Endodermal cell (in vitro differentiated cells): ENCODE measurements around the gene GNAT2. TPM values are rescaled to one million over a fixed set of nuclear protein-coding genes. Genes with fewer than 3 reads are reported as not detected.

Source experiments
- DNase-seq: peaks from one replicate; pipeline ENCODE4 v3.0.0-alpha.2; 2017
- H3K27ac ChIP-seq: 2 replicates; pipeline ENCODE4 v1.5.1; 2013; ENCODE audit warnings: mild to moderate bottlenecking, low read depth, low read length, moderate library complexity
- H3K27me3 ChIP-seq: 2 replicates; pipeline ENCODE4 v1.6.1; 2013; ENCODE audit warnings: mild to moderate bottlenecking, low read length, moderate library complexity; ENCODE audit not compliant: insufficient read depth, control insufficient read depth, poor library complexity, severe bottlenecking
- H3K36me3 ChIP-seq: 2 replicates; pipeline ENCODE4 v1.7.0; 2013; ENCODE audit warnings: mild to moderate bottlenecking, low read length, moderate library complexity; ENCODE audit not compliant: control insufficient read depth, insufficient read depth
- H3K4me1 ChIP-seq: one replicate; pipeline ENCODE4 v1.7.0; 2013; ENCODE audit warnings: low read length; ENCODE audit not compliant: control insufficient read depth, insufficient read depth
- H3K4me3 ChIP-seq: 2 replicates; pipeline ENCODE4 v1.5.1; 2013; ENCODE audit warnings: mild to moderate bottlenecking, low read length, moderate library complexity
- H3K9ac ChIP-seq: 2 replicates; pipeline ENCODE4 v1.6.1; 2013; ENCODE audit warnings: mild to moderate bottlenecking, low read length, moderate library complexity; ENCODE audit not compliant: poor library complexity, severe bottlenecking; ENCODE audit errors: extremely low read depth
- H3K9me3 ChIP-seq: 2 replicates; pipeline ENCODE4 v1.6.1; 2013; ENCODE audit warnings: mild to moderate bottlenecking, low read length, moderate library complexity; ENCODE audit not compliant: control insufficient read depth
- H3K27ac Mint-ChIP-seq: 2 replicates; pipeline ENCODE4 v1.8.0; 2020; ENCODE audit warnings: mixed read lengths
- H3K27me3 Mint-ChIP-seq: 2 replicates; pipeline ENCODE4 v1.8.0; 2021; ENCODE audit warnings: mild to moderate bottlenecking, mixed read lengths; ENCODE audit not compliant: insufficient read depth
- H3K36me3 Mint-ChIP-seq: 2 replicates; pipeline ENCODE4 v1.8.0; 2020; ENCODE audit warnings: low read depth, mixed read lengths
- H3K4me1 Mint-ChIP-seq: 2 replicates; pipeline ENCODE4 v1.8.0; 2020; ENCODE audit warnings: mixed read lengths
- H3K4me3 Mint-ChIP-seq: 2 replicates; pipeline ENCODE4 v1.8.0; 2020; ENCODE audit warnings: mild to moderate bottlenecking, moderate library complexity, mixed read lengths
- H3K9me3 Mint-ChIP-seq: 2 replicates; pipeline ENCODE4 v1.8.0; 2020; ENCODE audit warnings: mild to moderate bottlenecking, mixed read lengths
- CTCF ChIP-seq: fragments of 200-600 bp; sonication (generic); conservative IDR thresholded peaks from 2 replicates; pipeline ENCODE4 v1.5.0; 2021; ENCODE audit warnings: antibody characterized with exemption, mild to moderate bottlenecking
- WGBS, 2 experiments: methylation state at CpG; one replicate each; pipeline versions ENCODE4 v1.1.5 to v1.1.7; 2013; ENCODE audit warnings: missing lambda C conversion rate in 2 of 2, mixed read lengths in 1 of 2; ENCODE audit not compliant: insufficient coverage in 1 of 2, insufficient read length in 1 of 2; 5-methylcytosine and 5-hydroxymethylcytosine counted together
- total RNA-seq, 2 donors: library from RNA; stranded (reverse); fragmentation: NEBNext Ultra II Directional in 1 of 2; extraction: Animal tissue kit (Norgen Biotek cat#: 25700) in 1 of 2; gene quantifications; 2 replicates in 1 of 2; 3 replicates in 1 of 2; pipeline ENCODE4 v1.2.1, GENCODE V29; 2021

Gene GNAT2
- total RNA-seq, 2 donors from 2014 or later = not detected

GRCh38 chr1:109657395-109657794 is 38.0 kb upstream of the GNAT2 start:
- Histone ChIP-seq H3K4me3 (no peak overlapping the region), H3K27me3 (peaks cover 22% of the 10 kb centered on the region), H3K9ac (no peak overlapping the region), H3K9me3 (no peaks in the 10 kb centered on the region), H3K36me3 (no peaks in the 10 kb centered on the region), H3K27ac (no peak overlapping the region), H3K4me1 (no peaks in the 10 kb centered on the region)
- H3K4me1 Mint-ChIP-seq = peaks cover 3% of the 10 kb centered on the region
- TF ChIP-seq CTCF = no peak
- peaks cover 10% of the 10 kb centered on the region for H3K36me3 Mint-ChIP-seq
- no peaks in the 10 kb centered on the region for H3K9me3 Mint-ChIP-seq
- H3K27ac Mint-ChIP-seq = no peak overlapping the region
- H3K4me3 Mint-ChIP-seq = no peak overlapping the region
- peaks cover 23% of the 10 kb centered on the region for H3K27me3 Mint-ChIP-seq
- no peak for DNase-seq
- WGBS, 2 experiments = 90% methylated on average over 4 of the region's 4 CpGs; no CpG with 5 or more reads in 1 of the 2 experiments

GRCh38 chr1:109655615-109656519 is 36.5 kb upstream of the GNAT2 start, which contains the start of gene GSTM4:
Gene GSTM4 (plus strand): TSS chr1:109656099. CDS start chr1:109656390, 291 bp downstream.
- H3K9me3 Mint-ChIP-seq = no peaks in the 10 kb centered on the region
- Histone ChIP-seq H3K4me3 (peak within 1 kb of the TSS; percentile 84), H3K27me3 (peaks cover 38% of the 10 kb centered on the region), H3K27ac (no peak within 1 kb of the TSS), H3K36me3 (no peaks in the 10 kb centered on the region), H3K9me3 (no peaks in the 10 kb centered on the region), H3K9ac (peak within 1 kb of the TSS; percentile 45), H3K4me1 (no peaks in the 10 kb centered on the region)
- H3K27ac Mint-ChIP-seq = peak within 1 kb of the TSS; percentile 94
- TF ChIP-seq CTCF = no peak
- peaks cover 37% of the 10 kb centered on the region for H3K27me3 Mint-ChIP-seq
- WGBS, 2 experiments = 4 to 6% methylated on average over 42 to 54 of the region's 54 CpGs
- peaks cover 10% of the 10 kb centered on the region for H3K36me3 Mint-ChIP-seq
- peaks cover 3% of the 10 kb centered on the region for H3K4me1 Mint-ChIP-seq
- peak within 1 kb of the TSS; percentile 85 for H3K4me3 Mint-ChIP-seq
- DNase-seq = peak; percentile 94

DNA sequence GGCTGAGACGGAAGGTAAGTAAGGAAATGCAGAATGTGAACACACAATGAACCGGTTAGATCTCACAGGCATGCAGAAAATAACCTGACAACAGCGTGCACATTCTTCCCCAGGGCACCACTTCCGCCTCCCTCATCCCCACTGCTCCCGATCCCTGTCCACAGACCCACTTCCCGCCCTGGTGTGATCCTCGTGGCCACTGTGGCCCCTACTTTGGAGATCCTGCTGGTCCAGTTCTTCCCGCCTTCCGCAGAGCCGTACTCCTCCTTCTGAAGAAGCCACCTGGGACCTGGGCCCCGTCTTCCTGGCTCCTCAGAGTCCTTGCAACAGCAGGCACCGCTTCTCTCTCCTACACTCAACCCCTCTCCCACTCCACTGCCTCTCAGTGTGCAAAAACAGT is 35.1 kb upstream of the GNAT2 start:
- Mint-ChIP-seq H3K27me3 (peaks cover 43% of the 10 kb centered on the region), H3K4me1 (peaks cover 3% of the 10 kb centered on the region), H3K4me3 (no peak overlapping the region), H3K36me3 (peaks cover 8% of the 10 kb centered on the region), H3K9me3 (no peaks in the 10 kb centered on the region), H3K27ac (no peak overlapping the region)
- Histone ChIP-seq H3K27me3 (peaks cover 44% of the 10 kb centered on the region), H3K36me3 (no peaks in the 10 kb centered on the region), H3K4me1 (no peaks in the 10 kb centered on the region), H3K9ac (no peak overlapping the region), H3K9me3 (no peaks in the 10 kb centered on the region), H3K4me3 (no peak overlapping the region), H3K27ac (no peak overlapping the region)
- no peak for TF ChIP-seq CTCF
- 92 to 98% methylated on average over 9 to 12 of the region's 12 CpGs for WGBS, 2 experiments
- DNase-seq = no peak
